RWPE1 (cell line): ENCODE data around the gene CYP24A1.

Source experiments
- CTCF ChIA-PET: fragments of 350-600 bp; sonication (Branson Sonifier 250); formaldehyde crosslinking; extraction: SDS; loops from one replicate; lab custom pipeline; 2021; lab: Yijun Ruan, JAX
- POLR2A ChIA-PET: fragments of 400-600 bp; formaldehyde crosslinking; extraction: SDS; loops from one replicate; lab custom pipeline; 2020; ENCODE audit warnings: antibody characterized with exemption; ENCODE audit not compliant: low non-redundant PET; lab: Yijun Ruan, JAX
- DNase-seq: peaks from one replicate; pipeline ENCODE4 v3.0.0; 2012; ENCODE audit warnings: low spot score
- H3K27ac ChIP-seq: fragments of 450-650 bp; 2 replicates; pipeline ENCODE4 v1.5.1; 2017
- TF ChIP-seq, protein P1 (sequence below): fragments of 450-650 bp; conservative IDR thresholded peaks from 2 replicates; pipeline ENCODE4 v1.5.1; 2017; ENCODE audit warnings: low read depth, mild to moderate bottlenecking

CYP24A1 gene

DNA sequence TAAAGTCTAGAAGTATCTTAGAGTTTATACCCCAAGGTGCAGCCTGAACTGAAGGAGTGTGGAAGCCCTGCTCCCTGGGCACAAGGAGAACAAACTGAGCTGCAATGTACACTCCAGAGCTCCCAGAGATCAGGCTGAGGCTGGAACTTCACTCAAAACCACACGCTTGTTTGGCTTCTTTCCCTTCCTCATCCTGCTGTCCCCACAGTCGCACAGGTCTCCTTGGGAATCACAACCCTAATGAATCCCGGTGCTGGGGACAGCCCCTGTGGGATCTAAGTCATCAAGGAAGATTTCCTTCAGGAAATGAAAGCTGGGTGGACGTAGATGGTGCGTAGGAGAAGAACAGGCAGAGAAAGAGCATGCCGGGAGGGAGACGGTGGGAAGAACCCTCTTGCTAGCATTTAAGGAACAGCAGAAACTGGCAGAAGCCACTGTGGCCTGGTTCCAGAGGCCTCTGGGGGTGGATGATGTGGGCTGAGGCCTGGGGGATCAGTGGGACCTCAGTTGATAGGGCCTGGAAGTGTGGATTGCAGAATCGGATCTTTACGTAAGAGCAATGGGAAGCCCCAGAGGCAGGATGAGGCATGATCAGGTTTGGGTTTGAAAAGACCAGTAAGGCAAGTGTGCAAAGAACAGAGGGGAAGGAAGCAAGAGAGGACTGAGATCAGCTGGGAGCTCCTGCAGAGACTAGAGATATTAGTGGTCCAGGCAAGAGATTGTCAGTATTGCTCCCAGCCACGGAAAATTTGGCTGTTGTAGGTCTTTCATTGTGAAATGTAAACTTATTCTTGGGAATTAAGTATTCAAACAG is 21.4 kb downstream of the CYP24A1 start:
- POLR2A ChIA-PET: no interaction called here
- TF ChIP-seq, protein P1, sequence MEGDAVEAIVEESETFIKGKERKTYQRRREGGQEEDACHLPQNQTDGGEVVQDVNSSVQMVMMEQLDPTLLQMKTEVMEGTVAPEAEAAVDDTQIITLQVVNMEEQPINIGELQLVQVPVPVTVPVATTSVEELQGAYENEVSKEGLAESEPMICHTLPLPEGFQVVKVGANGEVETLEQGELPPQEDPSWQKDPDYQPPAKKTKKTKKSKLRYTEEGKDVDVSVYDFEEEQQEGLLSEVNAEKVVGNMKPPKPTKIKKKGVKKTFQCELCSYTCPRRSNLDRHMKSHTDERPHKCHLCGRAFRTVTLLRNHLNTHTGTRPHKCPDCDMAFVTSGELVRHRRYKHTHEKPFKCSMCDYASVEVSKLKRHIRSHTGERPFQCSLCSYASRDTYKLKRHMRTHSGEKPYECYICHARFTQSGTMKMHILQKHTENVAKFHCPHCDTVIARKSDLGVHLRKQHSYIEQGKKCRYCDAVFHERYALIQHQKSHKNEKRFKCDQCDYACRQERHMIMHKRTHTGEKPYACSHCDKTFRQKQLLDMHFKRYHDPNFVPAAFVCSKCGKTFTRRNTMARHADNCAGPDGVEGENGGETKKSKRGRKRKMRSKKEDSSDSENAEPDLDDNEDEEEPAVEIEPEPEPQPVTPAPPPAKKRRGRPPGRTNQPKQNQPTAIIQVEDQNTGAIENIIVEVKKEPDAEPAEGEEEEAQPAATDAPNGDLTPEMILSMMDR: no peak
- no peak overlapping the region for H3K27ac ChIP-seq
- CTCF ChIA-PET: no interaction called here
- no peak for DNase-seq

DNA sequence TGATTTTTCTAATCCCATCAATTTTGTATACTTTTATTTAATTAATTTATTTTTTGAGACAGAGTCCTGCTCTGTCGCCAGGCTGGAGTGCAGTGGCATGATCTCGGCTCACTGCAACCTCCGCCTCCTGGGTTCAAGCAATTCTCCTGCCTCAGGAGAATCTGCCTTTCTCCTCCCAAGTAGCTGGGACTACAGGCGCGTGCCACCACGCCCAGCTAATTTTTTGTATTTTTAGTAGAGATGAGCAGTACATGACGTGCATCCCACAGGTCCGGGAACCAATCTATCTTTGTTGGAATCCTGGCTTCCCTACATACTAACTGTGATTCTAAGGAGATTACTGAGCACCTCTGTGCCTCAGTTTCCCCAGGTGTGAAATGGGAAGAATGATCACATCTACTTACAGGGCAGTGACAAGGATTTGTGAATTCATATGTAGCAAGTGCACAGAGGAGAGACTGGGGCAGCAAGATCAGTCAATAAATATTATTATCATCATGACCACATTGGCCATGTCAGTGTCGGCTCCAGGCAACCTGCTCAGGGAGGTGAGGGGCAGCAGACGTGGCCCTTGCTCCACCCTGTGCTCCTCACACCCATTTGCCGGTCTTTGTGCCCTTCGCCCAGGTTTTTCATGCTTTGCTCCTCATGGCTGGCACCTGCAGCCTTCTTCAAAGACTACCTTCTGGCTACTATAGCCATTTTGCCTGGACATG is 22.1 kb downstream of the CYP24A1 start:
- H3K27ac ChIP-seq: no peak overlapping the region
- TF ChIP-seq, protein P1: no peak
- POLR2A ChIA-PET: interaction anchor here (0.6 kb wide), 1 partner anchor 14 kb away, joined by 3 read pairs; no protein-coding TSS in a partner anchor
- CTCF ChIA-PET: interaction anchor here (0.5 kb wide), 1 partner anchor 50 kb away, joined by 3 read pairs; no protein-coding TSS in a partner anchor
- DNase-seq: no peak

DNA sequence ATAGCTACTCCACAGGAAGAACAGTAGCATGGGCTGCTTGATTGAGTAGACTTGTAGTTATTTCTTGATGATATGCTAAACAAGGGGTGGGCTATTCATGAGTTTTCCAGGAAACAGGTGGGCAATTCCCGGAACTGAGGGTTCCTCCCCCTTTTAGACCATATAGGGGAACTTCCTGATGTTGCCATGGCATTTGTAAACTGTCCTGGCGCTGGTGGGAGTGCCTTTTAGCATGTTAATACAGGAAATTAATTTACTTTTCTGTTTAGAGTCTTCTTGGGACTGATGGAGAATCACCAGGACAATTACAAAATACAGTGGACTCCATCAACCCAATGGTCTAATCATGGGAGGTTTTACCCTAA is 22.7 kb downstream of the CYP24A1 start:
- POLR2A ChIA-PET: interaction anchor here (0.6 kb wide), 1 partner anchor 13 kb away, joined by 3 read pairs; no protein-coding TSS in a partner anchor
- TF ChIP-seq, protein P1: no peak
- no peak for DNase-seq
- H3K27ac ChIP-seq: no peak overlapping the region
- CTCF ChIA-PET: no interaction called here

DNA sequence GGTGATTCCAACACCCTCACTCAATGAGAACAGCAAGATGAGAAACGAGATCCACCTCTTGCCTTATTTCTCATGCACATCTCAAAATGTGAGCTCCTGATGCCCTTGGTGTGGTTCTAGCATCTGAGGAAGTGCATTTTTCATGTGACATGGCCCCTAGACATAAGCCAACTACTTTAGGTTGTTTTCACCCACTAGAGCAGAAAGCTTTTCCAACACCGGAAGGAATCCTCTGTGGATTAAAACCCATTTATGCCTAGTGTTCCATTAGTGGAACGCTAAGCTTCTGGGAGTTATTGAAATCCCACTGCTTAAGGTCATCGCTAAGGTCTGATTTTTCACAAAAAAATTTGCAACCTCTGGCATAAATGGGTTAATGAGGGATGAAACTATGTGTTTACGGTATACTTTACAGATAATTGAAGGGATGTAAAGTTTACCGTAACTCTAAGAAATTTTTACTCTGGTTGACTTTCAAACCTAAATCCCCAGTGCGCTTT is 24.0 kb downstream of the CYP24A1 start:
- ChIA-PET CTCF (interaction anchor here (1.2 to 1.6 kb wide), 2 partner anchors 50 to 53 kb away, joined by 6 to 8 read pairs; no protein-coding TSS in a partner anchor), POLR2A (no interaction called here)
- no peak for DNase-seq
- H3K27ac ChIP-seq: no peak overlapping the region
- TF ChIP-seq, protein P1: no peak

DNA sequence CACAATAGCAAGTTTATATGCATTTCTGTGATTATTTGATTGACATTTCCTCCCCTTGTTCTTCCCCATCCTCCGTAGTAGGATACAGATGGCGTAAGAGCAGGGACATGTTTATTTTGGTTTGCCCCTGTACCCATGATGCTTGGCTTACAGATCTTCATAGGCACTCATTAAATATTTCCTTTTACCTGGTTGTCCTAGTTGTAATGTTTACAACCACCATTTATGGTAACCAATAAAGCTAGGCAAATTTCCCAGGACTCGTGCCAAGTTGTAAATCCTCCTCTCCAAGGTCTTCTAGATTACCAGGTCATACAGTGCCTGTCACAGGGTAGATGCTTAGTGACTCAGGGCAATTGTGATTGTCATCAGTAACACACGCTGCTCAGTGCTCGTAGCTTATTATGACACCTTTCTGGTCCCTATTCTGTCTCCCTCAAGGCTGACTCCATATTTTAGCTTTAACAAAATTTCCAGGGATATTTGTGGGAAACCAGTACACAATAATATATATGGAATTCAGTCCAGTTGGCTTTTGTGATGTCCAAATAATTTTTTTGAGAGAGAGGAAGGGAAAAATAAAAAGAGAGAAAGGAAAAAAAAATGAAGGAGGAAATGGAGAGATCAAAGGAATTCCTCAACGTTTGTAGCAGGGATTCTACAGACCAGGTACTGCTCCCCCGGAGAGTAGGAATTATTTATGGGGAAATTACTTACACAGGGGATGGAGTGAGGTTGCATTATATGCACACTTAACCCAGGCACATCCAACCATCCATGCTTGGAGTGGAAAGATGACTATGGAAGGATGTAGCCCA is 24.6 kb downstream of the CYP24A1 start:
- H3K27ac ChIP-seq: no peak overlapping the region
- TF ChIP-seq, protein P1: no peak
- ChIA-PET CTCF (interaction anchor here (1.1 to 1.6 kb wide), 3 partner anchors 30 to 52 kb away, joined by 6 to 8 read pairs (median 6); no protein-coding TSS in a partner anchor), POLR2A (no interaction called here)
- DNase-seq: peak; percentile 46
